Activated CD8-positive, alpha-beta memory T cell treated with anti-CD3 and anti-CD28 coated beads, Interleukin-2, amount 50 U/mL, for 4 hours (primary cell): ENCODE measurements around the gene GLRX3.

Source experiments
- DNase-seq: peaks from one replicate; pipeline ENCODE4 v3.0.0-alpha.2; 2020

The GLRX3 gene

GRCh38 chr10:130213286-130214080 lies 77.3 kb downstream of the GLRX3 start:
- no peak for DNase-seq

- DNase-seq, result no peak
Observed at GRCh38 chr10:130214431-130214830, 78.2 kb downstream of the GLRX3 start.

GRCh38 chr10:130215151-130215930 lies 79.2 kb downstream of the GLRX3 start:
- no peak for DNase-seq

GRCh38 chr10:130215931-130216231 lies 79.7 kb downstream of the GLRX3 start:
- DNase-seq, result no peak

- DNase-seq, result no peak
Observed at GRCh38 chr10:130218181-130218641, 82.0 kb downstream of the GLRX3 start.

- DNase-seq, result no peak
Observed at GRCh38 chr10:130218936-130219335, 82.7 kb downstream of the GLRX3 start.

- DNase-seq, result no peak
Observed at GRCh38 chr10:130220251-130221185, 84.3 kb downstream of the GLRX3 start.

GRCh38 chr10:130221456-130222375 lies 85.5 kb downstream of the GLRX3 start:
- DNase-seq, result no peak

- DNase-seq, result no peak
Observed at GRCh38 chr10:130222381-130222780, 86.2 kb downstream of the GLRX3 start.

GRCh38 chr10:130224228-130224627 lies 88.0 kb downstream of the GLRX3 start:
- DNase-seq, result no peak

GRCh38 chr10:130226012-130226411 lies 89.8 kb downstream of the GLRX3 start:
- DNase-seq, result no peak

- no peak for DNase-seq
Observed at GRCh38 chr10:130227883-130228282, 91.7 kb downstream of the GLRX3 start.
